CD4-positive, alpha-beta T cell (primary cell): ENCODE data around the gene SPECC1. TPM values are rescaled to one million over a fixed set of nuclear protein-coding genes. Genes with fewer than 3 reads are reported as not detected.

ENCODE experiments used
- ATAC-seq: fragments of 200-7000 bp; cut with Tn5 transposase; one replicate; pipeline ENCODE4 v1.10.0; 2022; ENCODE audit warnings: mild to moderate bottlenecking; ENCODE audit not compliant: poor library complexity
- CTCF ChIA-PET: fragments of 350-600 bp; sonication (Branson Sonifier 250); formaldehyde crosslinking; loops from one replicate; lab custom pipeline; 2021; ENCODE audit warnings: antibody characterized with exemption, inconsistent platforms; lab: Charles Lee
- POLR2A ChIA-PET: fragments of 350-600 bp; sonication (Branson Sonifier 250); formaldehyde crosslinking; loops from one replicate; lab custom pipeline; 2021; ENCODE audit warnings: antibody characterized with exemption, inconsistent platforms; lab: Charles Lee
- DNase-seq, 14 experiments: peaks; one replicate each; pipeline ENCODE4 v3.0.0-alpha.2; 2013 to 2020; ENCODE audit warnings: mixed read lengths in 2 of 14
- H3K27ac ChIP-seq, 2 donors: one replicate each; pipeline versions ENCODE4 v1.5.1 to v1.7.0; 2013; ENCODE audit warnings: low read length in 2 of 2, low read depth in 1 of 2, mild to moderate bottlenecking in 1 of 2
- H3K27me3 ChIP-seq, 2 experiments: 1 replicate in 1 of 2; 2 replicates in 1 of 2; pipeline versions ENCODE4 v1.6.1 to v1.7.0; 2013; ENCODE audit warnings: low read length in 2 of 2, control low read depth in 1 of 2, mild to moderate bottlenecking in 1 of 2, moderate library complexity in 1 of 2; ENCODE audit not compliant: insufficient read depth in 2 of 2, control insufficient read depth in 1 of 2
- H3K36me3 ChIP-seq: one replicate; pipeline ENCODE4 v1.6.1; 2013; ENCODE audit warnings: low read length, control low read depth; ENCODE audit not compliant: insufficient read depth
- H3K4me1 ChIP-seq: one replicate; pipeline ENCODE4 v1.6.1; 2013; ENCODE audit warnings: low read length, control low read depth; ENCODE audit not compliant: insufficient read depth
- H3K4me3 ChIP-seq: one replicate; pipeline ENCODE4 v1.5.1; 2013; ENCODE audit warnings: mild to moderate bottlenecking, low read length, moderate library complexity
- H3K9me3 ChIP-seq, 2 experiments: 1 replicate in 1 of 2; 2 replicates in 1 of 2; pipeline versions ENCODE4 v1.6.1 to v1.7.0; 2013; ENCODE audit warnings: low read length in 2 of 2, mild to moderate bottlenecking in 2 of 2, control low read depth in 1 of 2, moderate library complexity in 1 of 2; ENCODE audit not compliant: control insufficient read depth in 1 of 2, insufficient read depth in 1 of 2
- H3K27ac Mint-ChIP-seq: one replicate; pipeline ENCODE4 v1.8.0; 2020; ENCODE audit warnings: mixed read lengths
- H3K27me3 Mint-ChIP-seq: one replicate; pipeline ENCODE4 v1.8.0; 2021; ENCODE audit warnings: mixed read lengths
- H3K36me3 Mint-ChIP-seq: one replicate; pipeline ENCODE4 v1.8.0; 2021; ENCODE audit warnings: low read depth, mixed read lengths
- H3K4me1 Mint-ChIP-seq: one replicate; pipeline ENCODE4 v1.8.0; 2021; ENCODE audit warnings: low read depth, mixed read lengths
- H3K4me3 Mint-ChIP-seq: one replicate; pipeline ENCODE4 v1.8.0; 2020; ENCODE audit warnings: mild to moderate bottlenecking, mixed read lengths
- H3K9me3 Mint-ChIP-seq: one replicate; pipeline ENCODE4 v1.8.0; 2020; ENCODE audit warnings: mixed read lengths
- intact Hi-C, 2 experiments: fragments of 100-400 bp; cut with DNase I in 1 of 2; cut with micrococcal nuclease in 1 of 2; formaldehyde crosslinking; loops; one replicate each; pipeline versions ENCODE4 v1.15.1 to v1.9.0; 2023 to 2025; cut with DNase I, micrococcal nuclease
- total RNA-seq, 174 experiments: library from RNA in 2 of 174; stranded (reverse) in 2 of 174; gene quantifications; one replicate each; pipeline ENCODE4 v1.2.3 and lab custom pipeline; 2021 to 2026
- TF ChIP-seq, protein P1 (sequence below): fragments of 200-600 bp; IDR thresholded peaks from one replicate; pipeline ENCODE4 v1.8.0; 2022; ENCODE audit warnings: antibody characterized with exemption, mild to moderate bottlenecking

The SPECC1 gene
- total RNA-seq, 2 experiments from 2014 or later = 4.3 to 4.4 TPM

DNA sequence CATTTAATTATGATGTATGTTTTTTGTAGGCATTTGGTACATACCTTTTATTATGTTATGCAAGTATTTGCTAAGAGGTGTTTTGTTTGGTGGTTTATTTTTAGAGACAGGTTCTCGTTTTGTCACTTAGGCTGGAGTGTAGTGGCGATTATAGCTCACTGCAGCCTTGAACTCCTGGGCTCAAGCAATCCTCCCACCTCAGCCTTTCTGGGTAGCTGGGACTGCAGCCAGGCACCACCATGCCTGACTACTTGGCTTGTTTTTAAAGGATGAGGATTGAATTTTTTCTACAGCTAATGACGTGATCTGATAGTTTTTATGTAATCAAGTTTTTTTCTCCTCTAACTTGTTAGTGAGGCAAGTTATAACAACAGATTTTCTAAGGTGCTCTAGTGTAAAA is 199.6 kb downstream of the SPECC1 start:
- ATAC-seq (no peak), DNase-seq (no peak)
- no peak overlapping the region for H3K27ac Mint-ChIP-seq
- no peaks in the 10 kb centered on the region for H3K9me3 Mint-ChIP-seq
- Histone ChIP-seq H3K9me3 (peaks cover 0 to 7% of the 10 kb centered on the region in 2 experiments), H3K27ac (no peak overlapping the region), H3K27me3 (no peaks in the 10 kb centered on the region), H3K4me3 (no peak overlapping the region), H3K36me3 (no peaks in the 10 kb centered on the region), H3K4me1 (no peaks in the 10 kb centered on the region)
- ChIA-PET CTCF (interaction anchor here (0.6 kb wide), 1 partner anchor 31 kb away, joined by 4 read pairs; no protein-coding TSS in a partner anchor), POLR2A (no interaction called here)
- H3K27me3 Mint-ChIP-seq = no peaks in the 10 kb centered on the region
- TF ChIP-seq, protein P1, sequence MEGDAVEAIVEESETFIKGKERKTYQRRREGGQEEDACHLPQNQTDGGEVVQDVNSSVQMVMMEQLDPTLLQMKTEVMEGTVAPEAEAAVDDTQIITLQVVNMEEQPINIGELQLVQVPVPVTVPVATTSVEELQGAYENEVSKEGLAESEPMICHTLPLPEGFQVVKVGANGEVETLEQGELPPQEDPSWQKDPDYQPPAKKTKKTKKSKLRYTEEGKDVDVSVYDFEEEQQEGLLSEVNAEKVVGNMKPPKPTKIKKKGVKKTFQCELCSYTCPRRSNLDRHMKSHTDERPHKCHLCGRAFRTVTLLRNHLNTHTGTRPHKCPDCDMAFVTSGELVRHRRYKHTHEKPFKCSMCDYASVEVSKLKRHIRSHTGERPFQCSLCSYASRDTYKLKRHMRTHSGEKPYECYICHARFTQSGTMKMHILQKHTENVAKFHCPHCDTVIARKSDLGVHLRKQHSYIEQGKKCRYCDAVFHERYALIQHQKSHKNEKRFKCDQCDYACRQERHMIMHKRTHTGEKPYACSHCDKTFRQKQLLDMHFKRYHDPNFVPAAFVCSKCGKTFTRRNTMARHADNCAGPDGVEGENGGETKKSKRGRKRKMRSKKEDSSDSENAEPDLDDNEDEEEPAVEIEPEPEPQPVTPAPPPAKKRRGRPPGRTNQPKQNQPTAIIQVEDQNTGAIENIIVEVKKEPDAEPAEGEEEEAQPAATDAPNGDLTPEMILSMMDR = no peak
- H3K4me3 Mint-ChIP-seq = no peak overlapping the region
- intact Hi-C loops = no loop called here
- H3K36me3 Mint-ChIP-seq = no peaks in the 10 kb centered on the region
- peaks cover 23% of the 10 kb centered on the region for H3K4me1 Mint-ChIP-seq

DNA sequence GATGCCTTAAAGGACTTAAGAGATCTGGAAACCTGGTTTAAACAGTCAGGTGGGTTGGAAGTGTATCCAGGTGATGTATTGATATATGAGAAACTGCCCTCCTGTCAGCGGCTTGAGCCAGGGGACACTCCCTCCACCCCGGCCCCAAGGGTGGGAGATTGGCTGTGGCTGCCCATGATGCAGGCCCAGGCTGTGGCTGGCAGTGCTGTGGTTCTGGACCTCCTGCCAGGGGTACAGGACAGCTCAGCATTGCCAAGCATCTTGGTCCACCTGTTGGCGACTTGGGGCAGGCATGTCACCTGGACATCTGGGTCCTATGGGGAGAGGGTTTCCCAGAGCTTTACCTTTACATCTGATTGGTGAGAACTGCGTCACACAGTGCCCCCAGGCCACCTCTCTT is 201.0 kb downstream of the SPECC1 start:
- ChIA-PET POLR2A (no interaction called here), CTCF (no interaction called here)
- no peak overlapping the region for H3K4me3 Mint-ChIP-seq
- Histone ChIP-seq H3K4me1 (no peaks in the 10 kb centered on the region), H3K4me3 (no peak overlapping the region), H3K36me3 (no peaks in the 10 kb centered on the region), H3K27ac (no peak overlapping the region), H3K27me3 (no peaks in the 10 kb centered on the region), H3K9me3 (peaks cover 0 to 10% of the 10 kb centered on the region in 2 experiments)
- intact Hi-C loops = no loop called here
- H3K27ac Mint-ChIP-seq = no peak overlapping the region
- peaks cover 22% of the 10 kb centered on the region for H3K4me1 Mint-ChIP-seq
- no peak for ATAC-seq
- no peak for DNase-seq
- TF ChIP-seq, protein P1 = no peak
- no peaks in the 10 kb centered on the region for H3K9me3 Mint-ChIP-seq
- H3K36me3 Mint-ChIP-seq = no peaks in the 10 kb centered on the region
- no peaks in the 10 kb centered on the region for H3K27me3 Mint-ChIP-seq

DNA sequence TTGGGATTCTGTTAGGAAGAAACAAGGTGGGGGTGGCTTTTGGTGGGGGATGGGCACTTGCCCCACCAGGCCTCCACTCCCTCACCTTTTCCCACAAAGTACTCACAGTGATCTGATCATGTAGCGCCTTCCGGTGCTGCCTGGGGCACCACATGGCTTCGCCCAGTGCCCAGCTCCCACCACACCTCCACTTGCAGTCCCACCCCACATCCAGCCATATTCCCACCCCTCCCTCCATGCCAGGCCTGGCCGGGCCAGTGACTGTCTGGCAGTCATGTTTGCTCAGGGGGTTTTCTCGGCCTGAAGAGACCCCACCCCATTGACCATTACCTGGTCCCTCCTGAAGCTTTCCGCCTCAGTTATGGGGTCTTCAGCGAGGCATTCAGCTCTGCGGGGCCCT is 201.5 kb downstream of the SPECC1 start:
- Histone ChIP-seq H3K4me3 (no peak overlapping the region), H3K9me3 (peaks cover 0 to 10% of the 10 kb centered on the region in 2 experiments), H3K36me3 (no peaks in the 10 kb centered on the region), H3K27ac (no peak overlapping the region), H3K4me1 (no peaks in the 10 kb centered on the region), H3K27me3 (no peaks in the 10 kb centered on the region)
- Mint-ChIP-seq H3K4me3 (no peak overlapping the region), H3K27ac (no peak overlapping the region), H3K9me3 (no peaks in the 10 kb centered on the region), H3K4me1 (peaks cover 18% of the 10 kb centered on the region), H3K36me3 (no peaks in the 10 kb centered on the region), H3K27me3 (no peaks in the 10 kb centered on the region)
- ChIA-PET POLR2A (no interaction called here), CTCF (no interaction called here)
- DNase-seq (no peak), ATAC-seq (no peak)
- TF ChIP-seq, protein P1 = no peak
- intact Hi-C loops = no loop called here
